ENCODE data around the gene ITGB1BP1.

GRCh38 chr2:9462886-9463697, 39.8 kb upstream of the ITGB1BP1 start:
- TF ChIP-seq CTCF (IDR thresholded peaks at IDR 0.05 in 4 of 5, conservative IDR thresholded peaks at IDR 0.05 in 1 of 5) (no peak), POLR2A (IDR thresholded peaks at IDR 0.05) (no peak)

All from gastrocnemius medialis (tissue), 4 donors.